ENCODE measurements around the gene CD52. TPM values are rescaled to one million over a fixed set of nuclear protein-coding genes. Genes with fewer than 3 reads are reported as not detected.
"Not testable (repeated sequence)": the region's sequence is repeated elsewhere in the genome, so short reads cannot be mapped to it uniquely, and the experiment has no call there.

The CD52 gene
- polyA plus RNA-seq, 4 donors: 2.7 to 6.6 (median 5.2) TPM

DNA sequence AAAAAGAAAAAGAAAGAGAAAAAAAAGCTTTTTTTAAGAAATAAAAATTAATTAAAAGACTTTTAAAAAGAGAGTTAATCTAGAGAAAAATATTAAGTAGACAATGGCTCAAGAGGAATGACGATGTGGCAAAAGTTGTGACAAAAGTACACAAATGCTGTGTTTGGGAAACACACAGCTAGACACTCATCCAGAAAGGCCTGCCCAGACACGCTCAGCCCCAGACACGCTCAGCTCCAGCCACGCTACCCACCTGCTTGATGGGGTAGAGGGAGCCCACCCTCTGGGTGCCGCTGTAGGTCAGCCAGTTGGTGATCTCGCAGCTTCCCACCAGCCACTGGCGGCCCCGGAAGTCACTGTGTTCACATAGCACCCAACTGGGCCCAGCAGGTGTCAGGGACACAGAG, 10.2 kb downstream of the CD52 start:
- DNase-seq (ENCODE audit: low read depth in 4 of 4, low spot score in 3 of 4): no peak

DNA sequence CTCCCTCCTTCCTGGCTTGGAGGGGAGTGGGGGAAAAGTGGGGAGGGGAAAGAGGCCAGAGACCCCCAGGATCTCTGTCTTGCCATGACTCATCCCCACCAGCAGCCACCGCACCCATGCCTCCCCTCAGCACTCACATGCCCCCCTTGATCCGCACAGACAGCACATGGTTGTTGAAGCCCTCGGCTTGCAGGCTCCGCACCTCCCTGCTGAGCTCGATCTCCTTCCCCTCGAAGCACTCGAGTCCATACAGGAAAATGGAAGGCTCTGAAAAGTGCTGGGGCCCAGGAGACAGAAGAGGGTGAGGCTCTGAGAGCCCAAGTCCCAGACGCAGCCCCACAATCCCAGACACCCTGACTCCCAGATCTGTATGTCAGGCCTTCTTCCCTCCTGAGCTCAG, 10.8 kb downstream of the CD52 start:
- no peak for DNase-seq (ENCODE audit: low read depth in 4 of 4, low spot score in 3 of 4)

DNA sequence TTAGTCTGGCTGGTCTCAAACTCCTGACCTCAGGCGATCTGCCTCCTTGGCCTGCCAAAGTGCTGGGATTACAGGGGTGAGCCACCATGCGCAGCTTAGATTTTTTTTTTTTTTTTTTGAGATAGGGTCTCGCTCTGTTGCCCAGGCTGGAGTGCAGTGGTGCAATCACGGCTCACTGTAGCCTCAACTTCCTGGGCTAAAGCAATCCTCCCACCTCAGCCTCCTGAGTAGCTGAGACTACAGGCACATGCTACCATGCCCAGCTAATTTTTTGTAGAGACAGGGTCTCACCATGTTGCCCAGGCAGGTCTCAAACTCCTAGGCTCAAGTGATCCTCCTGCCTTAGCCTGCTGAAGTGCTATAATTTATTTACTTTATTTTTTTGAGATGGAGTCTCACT, 11.6 kb downstream of the CD52 start:
- not testable (repeated sequence) for DNase-seq (ENCODE audit: low read depth in 4 of 4, low spot score in 3 of 4)

DNA sequence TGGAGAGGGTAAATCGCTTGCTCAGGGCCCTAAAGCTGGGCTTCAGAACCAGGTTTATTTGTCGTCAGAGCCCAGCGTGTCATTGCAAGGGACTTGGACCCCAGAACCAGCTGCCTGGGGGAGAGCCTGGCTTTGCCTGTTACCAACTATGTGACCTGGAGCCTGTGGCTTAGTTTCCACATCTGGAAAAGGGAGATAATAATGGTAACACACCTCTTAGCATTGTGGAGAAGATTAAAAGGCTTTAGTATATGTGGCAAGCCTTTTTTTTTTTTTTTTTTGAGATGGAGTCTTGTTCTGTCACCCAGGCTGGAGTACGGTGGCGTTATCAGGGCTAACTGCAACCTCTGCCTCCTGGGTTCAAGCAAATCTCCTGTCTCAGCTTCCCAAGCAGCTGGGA, 12.5 kb downstream of the CD52 start:
- no peak for DNase-seq (ENCODE audit: low read depth in 4 of 4, low spot score in 3 of 4)

DNA sequence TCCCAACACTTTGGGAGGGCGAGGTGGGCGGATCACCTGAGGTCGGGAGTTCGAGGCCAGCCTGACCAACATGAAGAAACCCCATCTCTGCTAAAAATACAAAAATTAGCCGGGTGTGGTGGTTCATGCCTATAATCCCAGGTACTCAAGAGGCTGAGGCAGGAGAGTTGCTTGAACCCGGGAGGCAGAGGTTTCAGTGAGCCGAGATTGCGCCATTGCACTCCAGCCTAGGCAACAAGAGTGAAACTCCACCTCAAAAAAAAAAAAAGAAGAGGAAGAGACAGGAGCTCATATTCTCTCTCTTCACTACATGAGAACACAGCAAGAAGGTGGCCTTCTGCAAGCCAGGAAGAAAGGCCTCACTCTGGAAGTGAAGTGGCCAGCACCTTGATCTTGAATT, 15.6 kb downstream of the CD52 start:
- DNase-seq (ENCODE audit: low read depth in 4 of 4, low spot score in 3 of 4): not testable (repeated sequence)

DNA sequence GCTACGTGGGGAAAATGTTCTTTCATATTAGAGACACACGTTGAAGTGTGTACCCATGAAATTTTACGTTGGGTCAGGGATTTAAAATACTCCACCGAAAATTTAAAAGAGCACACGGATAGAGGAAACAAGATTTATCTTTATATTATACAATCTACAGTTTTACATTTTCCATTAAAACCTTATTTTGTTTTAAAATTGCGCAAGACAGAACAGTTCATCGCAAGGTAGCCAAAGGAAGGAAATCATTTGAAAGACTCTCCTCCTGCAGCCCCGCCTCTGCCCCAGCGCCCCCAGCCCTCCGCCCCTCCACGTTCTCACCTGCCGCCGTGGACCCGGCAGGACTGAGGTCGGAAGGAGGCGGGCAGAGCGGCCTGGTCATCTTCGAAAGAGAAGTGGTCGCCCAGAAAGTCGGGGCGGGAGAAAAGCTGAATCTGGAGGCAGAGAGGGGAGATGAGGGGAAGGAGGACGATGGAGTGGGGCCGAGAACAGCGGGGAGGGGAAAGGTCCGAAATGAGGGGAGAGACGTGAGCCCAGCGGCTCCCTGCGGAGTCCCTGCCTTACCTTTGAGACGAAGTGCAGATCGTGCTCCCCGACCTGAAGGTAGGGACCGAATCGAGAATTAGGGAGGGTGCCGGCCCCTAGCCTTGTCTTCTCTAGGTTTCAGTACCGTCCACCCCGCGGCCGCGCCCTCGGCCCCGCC, 18.2 kb downstream of the CD52 start:
- DNase-seq (ENCODE audit: low read depth in 4 of 4, low spot score in 3 of 4): no peak

DNA sequence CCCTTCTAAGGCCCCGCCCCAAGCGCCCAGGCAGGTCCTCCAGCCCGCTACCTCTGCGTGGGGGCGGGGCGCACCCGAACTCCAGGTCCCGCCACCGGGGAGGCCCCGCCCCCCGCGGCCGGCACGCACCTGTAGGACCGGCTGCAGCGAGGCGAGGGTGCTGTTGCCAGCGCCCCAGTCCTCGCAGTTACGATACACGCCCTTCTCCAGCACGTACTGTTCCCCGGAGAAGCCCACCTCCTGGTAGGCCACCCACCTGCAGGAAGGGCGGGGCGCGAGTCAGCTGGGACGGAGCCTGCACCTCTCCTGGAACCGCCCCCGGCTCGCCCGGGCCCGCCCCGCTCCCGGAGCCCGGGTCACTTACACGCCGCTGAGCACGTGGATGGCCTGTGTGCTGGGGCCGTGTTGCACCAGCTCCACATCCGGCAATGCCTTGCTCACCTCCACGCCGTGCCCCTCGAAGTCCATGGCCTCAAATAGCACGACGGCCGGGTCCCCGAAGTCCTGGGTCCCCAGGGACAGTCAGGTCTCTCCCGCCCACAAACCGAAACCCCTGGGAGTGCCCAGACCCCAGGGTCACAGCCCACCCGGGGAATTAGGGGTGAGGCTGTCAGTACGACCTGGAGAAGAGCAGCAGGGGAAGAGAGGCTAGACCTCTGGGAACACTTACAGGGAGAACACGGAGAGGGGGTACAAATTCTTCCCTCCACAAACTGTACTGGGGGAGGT, 18.9 kb downstream of the CD52 start:
- peak in 2 of 4 donors; percentile 35 to 39 for DNase-seq (ENCODE audit: low read depth in 4 of 4, low spot score in 3 of 4)

DNA sequence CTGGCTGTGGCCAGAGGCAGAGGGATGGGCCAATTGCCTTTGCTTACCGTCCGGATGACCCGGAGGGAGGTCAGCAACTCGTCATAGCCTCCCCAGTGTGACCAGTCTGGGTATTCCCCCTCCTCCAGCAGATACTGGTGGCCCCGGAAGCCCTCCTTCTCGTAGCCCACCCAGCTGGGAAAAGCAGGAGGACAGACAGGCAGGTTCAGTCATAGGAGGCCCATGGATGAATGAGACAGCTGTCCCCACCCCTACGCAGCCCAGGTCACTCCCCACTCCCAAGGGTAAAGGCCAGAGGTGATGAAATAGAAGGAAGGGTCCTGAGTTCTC, 19.4 kb downstream of the CD52 start:
- DNase-seq (ENCODE audit: low read depth in 4 of 4, low spot score in 3 of 4): no peak

DNA sequence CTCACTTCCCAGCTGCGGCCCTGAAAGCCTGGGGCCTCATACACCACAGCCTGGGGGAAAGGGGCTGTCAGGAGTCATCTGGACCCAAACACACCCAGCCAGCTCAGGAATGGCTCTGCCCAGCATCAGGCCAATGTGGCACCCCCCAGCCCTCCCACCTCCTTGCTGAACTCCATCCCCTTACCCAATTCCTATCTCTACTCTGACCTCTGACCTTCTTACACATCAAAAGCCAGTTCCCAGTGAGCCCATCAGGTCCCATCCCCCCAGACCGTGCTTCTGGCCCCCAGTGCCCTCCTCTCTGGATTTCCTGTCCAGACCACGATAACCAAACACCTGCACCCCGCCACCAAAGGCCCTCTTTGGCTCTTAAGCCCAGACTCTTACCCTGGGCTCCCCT, 19.9 kb downstream of the CD52 start:
- no peak for DNase-seq (ENCODE audit: low read depth in 4 of 4, low spot score in 3 of 4)

DNA sequence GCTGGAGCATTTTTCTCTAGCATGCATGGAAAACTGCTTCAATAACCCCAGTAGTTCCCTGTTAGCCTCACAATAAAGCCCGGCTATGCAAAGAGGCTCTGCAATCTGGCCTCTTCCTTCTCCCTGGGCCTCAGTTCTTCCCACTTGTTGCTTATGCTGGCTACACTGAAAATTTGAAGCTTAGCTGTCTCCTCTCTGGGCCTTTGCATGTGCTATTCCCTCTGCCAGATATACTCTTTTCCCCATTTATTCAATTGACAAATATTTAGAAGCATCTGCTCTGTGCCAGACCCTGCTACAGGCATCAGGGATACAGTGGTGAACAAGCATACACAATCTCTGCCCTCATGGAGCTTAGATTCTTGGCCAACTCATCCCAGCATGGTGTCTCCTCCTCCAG, 20.9 kb downstream of the CD52 start:
- no peak for DNase-seq (ENCODE audit: low read depth in 4 of 4, low spot score in 3 of 4)

DNA sequence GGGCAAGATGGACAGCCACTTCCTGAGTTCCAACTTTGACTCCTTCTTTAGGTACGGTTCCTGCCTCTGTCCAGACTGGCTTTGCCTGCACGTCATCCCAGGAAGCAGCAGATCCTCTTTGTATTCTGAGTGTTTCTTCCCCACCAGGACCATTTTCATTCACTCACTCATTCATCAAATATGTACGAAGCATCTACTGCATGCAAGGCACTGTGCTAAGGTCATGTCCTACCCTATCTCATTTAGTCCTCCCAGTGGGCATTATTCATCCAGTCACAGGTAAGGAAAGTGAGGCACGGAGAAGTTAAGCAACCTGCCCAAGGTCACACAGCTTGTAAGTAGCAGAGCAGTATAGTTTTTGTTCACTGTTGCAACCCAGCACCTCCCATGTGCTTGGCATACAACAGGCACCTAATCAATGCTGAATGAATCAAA, 22.3 kb downstream of the CD52 start:
- no peak for DNase-seq (ENCODE audit: low read depth in 4 of 4, low spot score in 3 of 4)

DNA sequence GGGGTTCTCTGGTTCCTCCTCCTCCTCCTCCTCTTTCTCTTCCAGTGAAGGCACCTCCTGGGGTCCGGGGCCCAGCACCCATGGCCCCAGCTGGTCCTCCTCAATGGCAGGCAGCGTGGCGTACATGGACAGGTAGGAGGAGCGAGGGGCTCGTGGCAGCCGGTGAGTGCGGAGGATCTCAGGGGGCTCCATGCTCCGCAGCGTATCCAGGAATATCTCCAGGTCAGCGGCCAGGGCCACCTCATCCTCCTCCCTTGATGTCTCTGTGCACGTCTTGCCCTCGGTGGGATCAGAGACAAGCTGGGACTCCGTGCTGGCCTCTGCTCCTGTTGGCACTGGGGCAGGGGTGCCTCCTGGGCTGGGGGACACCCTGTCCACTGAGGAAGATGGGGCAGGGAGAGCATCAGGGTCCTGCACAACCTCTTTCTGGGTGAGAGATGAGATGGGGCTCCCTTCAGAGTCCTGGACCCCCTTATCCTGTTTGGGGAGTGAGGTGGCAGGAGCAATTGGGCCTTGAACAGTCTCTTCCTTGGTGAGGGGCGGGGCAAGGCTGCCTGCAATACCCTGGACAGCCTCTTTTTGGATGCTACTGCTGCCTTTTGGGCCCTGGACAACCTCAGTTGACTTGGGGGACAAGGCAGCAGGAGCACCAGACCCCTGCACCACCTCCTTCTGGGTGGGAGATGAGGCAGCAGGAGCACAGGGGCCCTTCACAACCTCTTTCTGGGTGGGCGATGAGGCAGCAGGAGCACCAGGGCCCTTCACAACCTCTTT, 26.6 kb downstream of the CD52 start:
- DNase-seq (ENCODE audit: low read depth in 4 of 4, low spot score in 3 of 4): no peak

DNA sequence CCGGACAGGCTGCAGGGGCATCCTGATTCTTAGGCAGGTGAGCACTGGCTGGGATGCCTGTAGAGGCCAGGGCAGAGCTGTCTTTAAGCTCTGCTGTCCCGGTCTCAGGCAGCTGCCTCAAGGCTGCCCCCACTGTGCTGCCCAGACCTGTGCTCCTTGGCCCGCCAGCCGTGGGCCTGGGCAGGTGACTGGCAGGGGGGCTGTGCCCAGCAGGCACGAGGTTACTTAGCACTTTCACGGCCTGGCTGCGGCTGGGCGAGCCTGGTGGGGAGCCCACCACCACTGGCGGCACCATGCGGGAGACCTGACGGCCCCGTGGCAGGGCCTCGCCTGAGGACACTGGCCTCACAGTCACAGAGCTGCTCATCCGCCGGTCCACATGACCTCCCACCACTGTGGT, 28.0 kb downstream of the CD52 start:
- DNase-seq (ENCODE audit: low read depth in 4 of 4, low spot score in 3 of 4): no peak

DNA sequence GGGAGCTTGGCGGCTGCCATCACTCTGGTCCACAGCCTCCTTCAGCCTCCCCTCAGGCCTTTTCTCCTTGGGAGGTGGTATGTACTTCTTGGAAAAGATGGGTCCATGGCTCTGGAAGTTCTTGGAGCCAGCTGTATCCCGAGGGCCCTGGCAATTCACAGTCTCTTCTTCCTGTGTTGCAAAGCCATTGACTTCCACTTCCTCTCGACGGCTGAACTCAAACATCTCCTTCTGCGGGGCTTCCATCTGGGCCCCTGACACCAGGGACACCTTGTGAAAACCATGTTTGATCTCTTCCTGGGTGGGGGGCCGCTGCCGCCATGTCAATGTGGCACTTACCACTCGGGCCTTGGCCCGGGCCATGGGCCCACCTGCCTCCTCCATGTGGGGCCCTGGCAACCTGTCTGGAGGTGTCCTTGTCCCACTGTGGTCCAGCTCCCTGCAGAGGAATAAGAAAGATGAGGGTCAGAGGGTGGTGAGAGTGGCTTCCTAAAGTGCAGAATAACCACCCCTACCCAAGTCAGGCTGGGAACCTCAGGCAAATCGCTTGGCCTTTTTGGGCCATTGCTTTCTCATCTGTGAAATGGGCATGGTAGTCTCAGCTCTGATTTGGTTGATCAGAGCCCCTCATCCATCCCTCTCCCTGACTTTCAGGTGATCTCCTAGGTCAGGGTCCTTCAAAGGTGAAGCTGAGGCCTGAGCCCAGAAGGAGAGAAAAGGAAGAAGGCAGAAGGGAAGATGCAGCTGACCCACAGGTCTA, 28.7 kb downstream of the CD52 start:
- no peak for DNase-seq (ENCODE audit: low read depth in 4 of 4, low spot score in 3 of 4)

DNA sequence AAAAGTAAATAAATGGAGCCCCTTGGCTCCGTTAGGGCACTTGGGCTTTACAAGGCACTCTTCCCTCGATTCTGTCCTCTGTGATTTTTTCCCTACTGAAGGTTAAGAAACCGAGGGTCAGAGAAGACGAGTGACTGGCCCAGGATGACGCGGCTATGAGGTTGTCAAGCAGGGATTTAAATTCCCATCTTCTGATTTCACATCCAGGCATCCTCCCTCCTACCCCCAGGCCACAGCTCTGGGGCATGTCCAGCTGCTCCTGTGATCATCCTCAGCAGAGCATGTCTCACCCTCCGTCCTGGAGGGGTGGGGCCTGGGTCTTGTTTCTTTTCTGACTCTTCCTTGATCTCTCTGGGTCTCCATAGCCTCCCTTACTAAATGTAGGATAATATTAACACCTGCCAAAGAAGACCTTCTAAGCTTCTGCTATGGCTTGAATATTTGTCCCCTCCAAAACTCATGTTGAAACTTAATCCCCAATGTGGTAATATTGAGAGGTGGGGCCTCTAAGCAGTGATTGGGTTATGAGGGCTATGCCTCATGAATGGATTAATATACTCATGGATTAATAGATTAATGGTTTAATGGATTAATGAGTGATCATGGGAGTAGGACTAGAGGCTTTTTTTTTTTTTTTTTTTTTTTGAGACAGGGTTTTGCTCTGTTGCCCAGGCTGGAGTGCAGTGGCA, 31.6 kb downstream of the CD52 start:
- no peak for DNase-seq (ENCODE audit: low read depth in 4 of 4, low spot score in 3 of 4)

DNA sequence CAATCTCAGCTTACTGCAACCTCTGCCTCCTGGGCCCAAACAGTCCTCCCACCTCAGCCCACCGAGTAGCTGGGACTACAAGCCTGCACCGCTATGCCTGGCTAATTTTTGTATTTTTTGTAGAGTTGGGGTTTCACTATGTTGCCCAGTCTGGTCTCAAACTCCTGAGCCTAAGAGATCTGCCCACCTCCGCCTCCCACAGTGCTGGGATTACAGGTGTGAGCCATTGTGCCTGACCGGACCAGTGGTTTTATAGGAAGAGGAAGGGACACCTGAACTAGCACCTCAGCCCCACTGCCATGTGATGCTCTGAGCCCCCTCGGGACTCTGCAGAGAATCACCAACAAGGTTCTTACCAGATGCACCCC, 32.1 kb downstream of the CD52 start:
- DNase-seq (ENCODE audit: low read depth in 4 of 4, low spot score in 3 of 4): no peak

DNA sequence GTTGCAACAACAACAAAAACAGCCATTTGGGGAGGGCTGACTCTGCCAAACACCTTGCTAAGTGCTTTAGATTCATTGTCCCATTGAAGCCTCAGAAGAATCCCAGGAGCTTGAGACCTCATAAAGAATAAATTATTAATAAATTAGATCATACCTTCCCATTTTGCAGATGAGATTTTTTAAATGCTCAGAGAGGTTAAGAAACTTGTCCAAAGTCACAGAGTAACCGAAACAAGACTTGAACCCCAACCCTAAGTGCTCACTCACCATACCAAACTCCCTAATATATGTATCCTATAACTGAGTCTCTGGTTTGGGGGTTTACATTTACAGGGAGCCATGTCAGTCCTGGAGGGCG, 32.6 kb downstream of the CD52 start:
- DNase-seq (ENCODE audit: low read depth in 4 of 4, low spot score in 3 of 4): no peak

DNA sequence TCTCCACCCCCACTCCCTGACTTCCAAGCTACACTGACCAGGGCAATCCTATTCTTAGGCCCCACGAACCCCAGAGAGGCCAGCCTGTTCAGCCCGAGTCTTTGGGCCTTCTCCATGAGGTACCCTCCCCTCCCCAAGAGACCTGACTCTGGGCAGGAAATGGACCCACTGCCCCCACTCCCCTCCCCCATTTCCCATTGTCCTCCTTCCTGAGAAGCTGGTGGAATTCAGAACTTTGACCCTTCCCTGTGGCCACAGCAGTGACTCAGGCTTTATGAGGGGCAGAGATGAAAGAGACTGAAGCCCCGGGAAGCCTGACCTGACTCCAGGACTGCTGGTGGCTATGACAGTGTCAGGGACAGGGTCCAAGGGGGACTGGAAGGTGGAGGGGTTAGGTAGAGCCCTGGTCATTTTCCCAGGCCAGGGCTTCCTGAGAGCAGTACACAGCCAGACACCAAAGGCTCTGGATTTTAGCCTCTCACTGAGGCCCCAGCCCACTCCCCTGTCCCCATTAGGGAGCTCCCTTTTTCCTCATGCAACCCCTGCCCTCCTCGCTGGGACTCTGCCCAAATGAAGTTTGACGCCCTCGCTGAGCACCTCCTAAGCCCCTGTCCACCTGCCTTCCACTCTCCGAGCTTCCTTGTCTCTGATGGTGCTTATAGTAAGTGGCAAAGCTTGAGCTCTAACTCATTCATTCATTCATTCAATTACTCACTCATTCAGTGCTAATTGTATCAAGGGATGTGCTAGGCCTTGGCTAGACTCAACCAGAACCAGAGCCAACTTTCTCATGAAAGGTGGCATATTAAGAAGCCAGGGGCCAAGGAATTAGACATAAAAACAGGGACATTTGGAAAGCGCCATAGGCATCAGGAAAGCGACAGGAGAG, 33.2 kb downstream of the CD52 start:
- DNase-seq (ENCODE audit: low read depth in 4 of 4, low spot score in 3 of 4): no peak

DNA sequence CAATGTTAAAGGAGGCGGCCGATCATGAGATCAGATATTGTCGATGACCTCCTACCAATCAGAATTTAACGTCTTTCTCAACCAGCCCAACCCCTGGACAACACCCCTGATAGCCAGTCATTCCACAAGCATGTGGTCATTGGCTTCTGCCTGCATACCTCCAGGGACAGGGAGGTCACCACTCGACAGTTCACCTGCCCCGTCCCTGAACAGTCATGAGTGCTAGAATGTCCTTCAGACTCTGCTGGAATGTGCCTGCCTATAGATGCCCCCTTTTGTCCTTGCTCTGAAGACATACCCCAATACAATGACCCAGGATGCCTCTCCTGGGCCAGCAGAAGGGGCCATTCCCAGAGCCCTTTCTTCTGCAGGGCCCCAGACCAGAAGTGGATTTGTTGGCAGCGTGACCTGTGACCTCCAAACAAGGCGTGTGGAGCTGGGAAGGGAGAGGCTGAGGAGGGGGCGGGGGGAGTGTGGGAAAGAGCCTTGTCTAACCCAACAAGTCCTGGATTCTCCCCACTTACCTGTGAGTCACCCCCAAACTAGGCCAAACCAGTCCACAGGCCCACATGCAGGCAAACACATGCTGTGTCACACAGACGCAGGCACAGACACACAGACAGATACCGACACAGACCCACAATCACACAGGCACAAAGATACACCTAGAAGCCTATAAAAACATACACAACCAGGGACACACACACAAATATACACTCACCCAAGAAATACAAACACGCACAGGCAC, 34.0 kb downstream of the CD52 start:
- no peak for DNase-seq (ENCODE audit: low read depth in 4 of 4, low spot score in 3 of 4)

Measured in left renal pelvis (tissue), 4 donors.